GM21825 (cell line): Measurements from ENCODE around the gene CDKAL1.

Experiments
- ATAC-seq: cut with Tn5 transposase; IDR thresholded peaks from one replicate; pipeline ENCODE4 v1.9.1; 2021; ENCODE audit warnings: mild to moderate bottlenecking, moderate library complexity; ENCODE audit not compliant: unreplicated experiment

The CDKAL1 gene

GRCh38 chr6:20789162-20789561, 254.9 kb downstream of the CDKAL1 start:
- no peak for ATAC-seq

DNA sequence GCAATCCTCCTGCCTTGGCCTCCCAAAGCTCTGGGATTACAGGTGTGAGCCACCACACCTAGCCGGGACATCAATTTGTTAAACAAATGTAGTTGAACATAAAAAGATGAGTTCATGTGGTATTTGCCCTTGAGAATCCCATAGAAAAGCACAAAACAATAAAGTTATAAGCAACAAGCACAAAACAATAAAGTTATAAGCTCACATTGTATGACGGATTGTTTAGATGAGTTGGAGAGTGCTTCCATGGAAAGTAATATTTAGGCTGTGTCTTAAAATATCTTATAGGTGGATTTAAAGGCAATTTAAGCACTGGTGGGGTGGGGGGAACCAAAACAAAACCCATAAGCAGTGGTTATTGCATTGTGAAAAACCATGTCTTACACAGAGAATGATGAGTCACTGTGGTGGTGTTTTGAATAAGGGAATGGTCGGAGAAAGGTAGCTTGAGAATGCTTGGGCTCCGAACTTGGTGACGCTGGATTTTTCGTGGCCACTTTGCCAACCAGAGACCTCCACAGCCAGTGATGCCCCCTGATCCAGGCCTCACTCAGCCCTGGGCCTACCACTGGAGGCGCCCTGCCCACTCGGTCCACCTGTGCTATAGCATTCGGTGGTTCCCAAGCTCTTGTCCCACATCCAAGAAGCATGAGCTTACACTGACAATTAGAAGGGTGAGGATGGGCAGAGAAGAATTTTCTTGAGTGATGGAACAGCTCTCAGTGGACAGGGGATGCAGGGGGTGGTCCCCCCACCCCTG, 256.0 kb downstream of the CDKAL1 start:
- ATAC-seq: no peak

DNA sequence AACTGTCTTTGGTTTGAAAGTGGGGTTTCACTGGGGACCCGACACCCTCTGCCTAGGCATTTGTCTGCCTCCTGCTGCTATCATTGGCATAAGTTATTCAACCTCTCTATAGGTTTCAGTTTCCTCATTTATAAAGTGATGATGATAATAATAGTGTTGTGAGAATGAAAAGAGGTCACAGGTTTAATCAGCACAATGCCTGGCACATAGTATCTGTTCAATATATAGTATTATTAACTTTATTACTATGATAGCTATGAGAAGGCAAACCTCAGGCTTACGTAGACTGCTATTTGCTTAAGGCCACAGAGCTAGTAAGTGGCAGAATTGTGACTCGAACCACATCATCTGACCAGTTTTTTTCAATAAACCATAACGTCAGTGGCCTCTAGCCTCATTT, 256.8 kb downstream of the CDKAL1 start:
- ATAC-seq: no peak

GRCh38 chr6:20791944-20792343, 257.7 kb downstream of the CDKAL1 start:
- ATAC-seq: no peak

DNA sequence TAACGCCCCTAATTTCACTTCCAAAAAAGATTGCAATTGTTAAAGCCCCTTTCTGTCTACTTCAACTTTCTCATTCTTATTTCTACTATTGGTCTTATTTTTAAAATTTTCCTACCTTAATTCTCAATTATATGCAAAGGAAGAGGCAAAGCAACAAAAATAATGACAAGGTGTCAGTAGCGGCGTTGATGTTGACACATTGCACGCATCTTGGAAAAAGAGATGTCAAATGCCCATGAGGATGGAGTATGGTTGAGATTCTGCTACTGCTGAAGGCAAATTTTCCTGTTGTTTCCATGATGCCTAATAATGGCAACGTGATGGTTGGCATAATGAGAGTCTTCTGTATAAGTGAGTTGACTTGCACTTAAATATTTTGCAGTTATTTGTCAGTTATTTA, 258.9 kb downstream of the CDKAL1 start:
- no peak for ATAC-seq

DNA sequence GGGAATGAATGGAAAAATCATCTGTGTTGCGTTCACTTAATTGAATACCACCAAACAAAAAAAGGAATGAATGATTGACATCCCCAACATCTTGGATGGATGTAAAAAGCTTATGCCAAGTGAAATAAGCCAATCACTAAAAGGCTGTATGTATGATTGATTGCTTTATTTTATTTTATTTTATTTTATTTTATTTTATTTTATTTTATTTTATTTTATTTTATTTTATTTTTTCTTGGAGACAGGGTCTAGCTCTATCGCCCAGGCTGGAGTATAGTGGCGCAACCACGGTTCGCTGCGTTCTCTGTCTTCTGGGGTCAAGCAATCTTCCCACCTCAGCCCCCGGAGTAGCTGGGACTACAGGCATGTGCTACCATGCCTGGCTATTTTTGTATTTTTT, 263.3 kb downstream of the CDKAL1 start:
- ATAC-seq: no peak

GRCh38 chr6:20800229-20800628, 266.0 kb downstream of the CDKAL1 start:
- no peak for ATAC-seq

DNA sequence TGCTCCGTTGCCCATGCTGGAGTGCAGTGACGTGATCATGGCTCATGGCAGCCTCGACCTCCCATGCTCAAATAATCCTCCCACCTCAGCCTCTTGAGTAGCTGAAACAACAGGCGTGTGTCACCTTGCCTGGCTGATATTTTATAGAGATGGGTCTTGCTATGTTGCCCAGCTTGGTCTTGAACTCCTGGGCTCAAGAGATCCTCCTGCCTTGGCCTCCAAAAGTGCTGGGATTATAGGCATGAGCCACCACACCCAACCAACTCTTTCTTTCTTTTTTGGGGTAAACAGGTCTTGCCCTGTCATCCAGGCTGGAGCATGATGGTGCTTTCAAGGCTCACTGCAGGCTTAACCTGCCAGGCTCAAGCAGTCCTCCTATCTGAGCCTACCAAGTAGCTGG, 266.4 kb downstream of the CDKAL1 start:
- ATAC-seq: no peak

- no peak for ATAC-seq
Measured at GRCh38 chr6:20801595-20801994, 267.3 kb downstream of the CDKAL1 start.

GRCh38 chr6:20802596-20802995, 268.3 kb downstream of the CDKAL1 start:
- ATAC-seq: no peak

DNA sequence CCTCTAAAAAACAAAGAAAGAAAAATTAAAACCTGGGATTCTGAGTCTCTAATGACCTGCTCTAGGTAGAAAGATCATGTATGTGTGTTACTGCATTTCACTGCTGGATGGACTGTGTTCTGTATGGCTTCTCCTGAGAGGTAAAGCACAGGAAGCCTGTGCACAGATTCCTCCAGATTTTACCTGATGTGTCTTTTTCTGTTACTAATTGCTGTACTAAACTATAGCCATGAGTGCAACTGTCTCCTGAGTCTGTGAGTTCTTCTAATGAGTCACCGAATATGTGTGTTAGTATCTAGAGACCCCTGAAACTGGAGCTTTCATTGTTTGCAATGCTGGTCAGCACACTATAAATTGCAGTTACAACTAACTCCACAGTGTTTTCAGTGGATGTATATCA, 270.8 kb downstream of the CDKAL1 start:
- ATAC-seq: no peak

DNA sequence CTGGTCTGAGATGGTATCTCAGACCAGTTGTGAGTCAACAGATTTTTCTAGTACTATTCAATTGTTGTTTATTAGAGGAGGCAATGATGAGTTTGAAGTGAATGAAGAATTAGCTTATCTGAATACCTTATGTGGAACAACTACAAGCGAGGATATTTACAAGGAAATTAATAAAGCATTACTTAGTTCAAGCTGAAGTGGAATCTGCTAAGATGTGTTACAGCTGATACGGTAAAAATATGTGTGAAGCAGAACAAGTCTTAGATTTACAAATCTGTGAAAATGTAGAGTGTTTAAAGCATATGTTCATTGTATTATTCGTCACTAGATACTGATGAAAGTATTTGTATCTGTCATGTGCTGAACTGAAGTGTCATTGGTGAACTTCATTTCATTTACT, 272.4 kb downstream of the CDKAL1 start:
- no peak for ATAC-seq

DNA sequence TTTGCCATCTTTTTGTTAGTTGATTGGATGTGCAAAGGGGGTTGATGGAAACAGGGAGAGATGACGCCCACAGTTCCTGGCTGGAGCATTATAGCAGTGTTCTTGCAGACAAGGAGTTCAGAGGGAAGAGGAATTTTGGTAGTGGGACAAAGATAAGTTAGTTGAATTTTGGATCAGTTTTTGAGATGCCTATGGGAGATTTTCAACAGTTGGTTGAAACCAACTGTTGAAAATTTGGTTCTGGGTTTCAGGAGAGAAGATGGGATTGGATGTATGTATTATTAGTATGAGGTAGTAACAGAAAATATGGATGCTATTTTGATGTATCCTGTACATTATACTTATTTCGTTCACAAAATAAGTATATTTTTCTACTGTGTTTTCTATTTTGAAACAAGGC, 274.2 kb downstream of the CDKAL1 start:
- ATAC-seq: no peak

GRCh38 chr6:20808924-20809323, 274.7 kb downstream of the CDKAL1 start:
- no peak for ATAC-seq

DNA sequence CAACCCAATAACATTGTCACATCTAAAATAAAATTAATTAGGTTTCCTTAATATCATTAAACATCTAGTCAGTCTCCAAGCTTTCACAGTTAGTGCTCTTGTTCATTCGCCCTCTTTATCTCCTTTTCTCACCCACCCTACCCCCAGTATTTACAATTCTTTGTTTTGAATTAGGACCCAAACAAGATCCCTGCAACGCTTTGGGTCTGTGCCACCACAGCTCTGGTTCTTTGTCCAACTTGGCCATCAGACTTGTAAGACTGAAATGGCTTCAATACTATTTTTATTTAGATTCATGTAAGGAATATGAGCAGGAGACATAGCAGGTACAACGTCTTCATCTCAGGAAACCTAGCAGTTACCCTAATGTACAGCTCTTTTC, 276.5 kb downstream of the CDKAL1 start:
- no peak for ATAC-seq

GRCh38 chr6:20811109-20811761, 277.0 kb downstream of the CDKAL1 start:
- no peak for ATAC-seq

- no peak for ATAC-seq
Measured at GRCh38 chr6:20812776-20813175, 278.5 kb downstream of the CDKAL1 start.

DNA sequence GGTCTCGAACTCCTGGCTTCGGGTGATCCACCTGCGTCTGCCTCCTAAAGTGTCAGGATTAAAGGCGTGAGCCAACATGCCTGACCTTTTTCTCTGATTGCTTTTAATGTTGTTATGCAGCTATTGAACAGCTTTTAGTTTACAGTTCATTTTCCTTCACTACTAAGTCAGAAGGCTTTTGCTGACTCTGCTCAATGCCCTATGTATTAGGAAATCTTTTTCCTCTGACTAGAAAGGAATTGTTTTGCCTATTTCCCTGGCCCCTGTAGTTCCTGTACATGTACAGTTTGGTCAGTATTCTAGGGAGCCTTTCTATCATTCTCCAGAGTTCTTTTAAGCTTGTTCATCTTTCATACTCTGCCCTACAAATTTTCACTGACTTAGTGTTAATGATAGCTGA, 280.2 kb downstream of the CDKAL1 start:
- no peak for ATAC-seq

GRCh38 chr6:20816126-20816525, 281.9 kb downstream of the CDKAL1 start:
- ATAC-seq: no peak

- ATAC-seq: no peak
Measured at GRCh38 chr6:20817806-20818320, 283.6 kb downstream of the CDKAL1 start.

DNA sequence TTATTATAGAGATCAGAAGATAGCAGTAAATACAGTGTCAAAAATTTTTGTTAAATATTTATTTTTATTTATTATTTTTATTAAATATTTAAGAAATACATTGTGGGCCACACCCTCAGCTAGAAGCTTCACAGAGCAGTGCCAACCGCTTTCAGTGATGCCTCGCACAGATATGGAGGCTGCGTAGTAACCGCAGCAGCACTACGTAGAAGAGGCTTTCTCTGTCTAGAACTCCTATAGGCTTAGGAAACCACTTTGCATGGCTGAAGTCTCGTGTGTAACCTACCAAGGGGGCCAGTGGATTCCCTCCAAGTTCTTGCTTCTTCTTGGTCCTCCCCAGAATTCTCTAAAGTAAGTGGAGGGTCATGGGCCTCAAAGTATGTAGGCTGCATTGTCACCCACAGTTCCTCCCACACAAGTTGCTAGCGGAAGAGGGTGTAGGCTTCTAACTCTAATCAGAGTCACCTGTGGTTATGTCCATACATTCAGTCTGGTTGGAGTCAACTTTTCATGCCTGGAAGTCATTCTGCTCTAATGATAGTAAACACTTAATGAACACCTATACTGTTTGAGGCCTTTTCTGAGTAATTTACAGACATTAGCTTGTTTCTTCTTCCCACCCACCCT, 285.6 kb downstream of the CDKAL1 start:
- ATAC-seq: no peak

GRCh38 chr6:20826378-20826777, 292.1 kb downstream of the CDKAL1 start:
- no peak for ATAC-seq
